ENCODE data around the gene SLF2. TPM values are rescaled to one million over a fixed set of nuclear protein-coding genes. Genes with fewer than 3 reads are reported as not detected.
A peak's percentile ranks its signal among the peaks of the same experiment; 100 is the strongest.

The SLF2 gene
- total and polyA plus RNA-seq, 2 of the 13 experiments (the other 11 are each of a cell fraction or from before 2014, with no cell fraction given), result 12.2 to 48.1 TPM

DNA sequence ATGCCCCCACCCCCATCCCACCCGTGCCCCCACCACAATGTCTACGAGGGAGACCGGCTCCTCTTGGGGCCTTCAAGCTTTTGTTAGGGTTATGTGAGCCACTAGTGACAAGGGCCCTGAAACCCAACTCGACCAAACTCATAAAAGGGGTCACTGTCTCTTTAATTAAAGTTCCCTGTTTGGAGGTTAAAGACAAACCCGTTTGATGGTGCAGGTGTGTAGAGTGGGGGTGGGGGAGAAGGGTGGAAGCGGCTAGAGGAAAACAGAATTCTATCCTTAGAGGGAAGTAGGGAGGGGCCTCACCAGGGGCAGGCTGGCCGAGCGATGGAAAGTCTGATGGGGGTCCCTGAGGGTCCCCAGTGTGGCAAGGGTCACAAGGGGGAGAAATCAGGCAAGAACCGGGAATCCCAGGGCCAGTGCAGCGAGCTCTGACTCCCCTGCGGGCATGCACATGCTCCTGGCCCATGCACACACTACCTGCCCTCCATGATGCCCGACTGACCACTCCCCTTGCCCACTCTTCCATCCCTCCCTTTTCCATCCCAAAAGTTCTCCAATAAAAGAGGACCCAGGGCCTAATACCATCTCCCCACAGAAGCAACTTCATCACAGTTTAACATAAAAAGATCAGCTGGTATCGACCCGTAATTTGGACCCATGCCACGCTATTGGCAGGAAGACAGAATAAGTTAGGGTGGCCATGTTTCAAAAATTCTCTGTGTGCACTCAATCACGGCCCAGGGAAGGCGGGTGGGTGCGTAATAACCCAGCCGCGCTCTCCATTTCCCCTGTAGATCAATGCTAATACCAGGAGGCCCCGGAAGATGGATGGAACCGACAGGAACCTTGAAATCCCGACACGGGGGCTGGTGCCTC is 35.9 kb upstream of the SLF2 start (continued):
- no peak for TF ChIP-seq ZNF768 (CRISPR knock-in tag; IDR thresholded peaks at IDR 0.05)
- 0 out of 2 replicates have a peak, but pooled peaks have one; percentile 26 for TF ChIP-seq ZBTB7A (CRISPR knock-in tag; IDR thresholded peaks at IDR 0.05)
- 0 out of 2 replicates have a peak, but pooled peaks have one; percentile 32 for TF ChIP-seq HNRNPL (IDR thresholded peaks at IDR 0.05; ENCODE audit: low read depth, low read length)
- TF ChIP-seq KDM5B (CRISPR knock-in tag; IDR thresholded peaks at IDR 0.05; ENCODE audit: borderline replicate concordance), result 0 out of 2 replicates have a peak, but pooled peaks have one; percentile 26
- TF ChIP-seq MIER3 (CRISPR knock-in tag; IDR thresholded peaks at IDR 0.05; ENCODE audit: borderline replicate concordance), result no peak
- TF ChIP-seq, protein P1, sequence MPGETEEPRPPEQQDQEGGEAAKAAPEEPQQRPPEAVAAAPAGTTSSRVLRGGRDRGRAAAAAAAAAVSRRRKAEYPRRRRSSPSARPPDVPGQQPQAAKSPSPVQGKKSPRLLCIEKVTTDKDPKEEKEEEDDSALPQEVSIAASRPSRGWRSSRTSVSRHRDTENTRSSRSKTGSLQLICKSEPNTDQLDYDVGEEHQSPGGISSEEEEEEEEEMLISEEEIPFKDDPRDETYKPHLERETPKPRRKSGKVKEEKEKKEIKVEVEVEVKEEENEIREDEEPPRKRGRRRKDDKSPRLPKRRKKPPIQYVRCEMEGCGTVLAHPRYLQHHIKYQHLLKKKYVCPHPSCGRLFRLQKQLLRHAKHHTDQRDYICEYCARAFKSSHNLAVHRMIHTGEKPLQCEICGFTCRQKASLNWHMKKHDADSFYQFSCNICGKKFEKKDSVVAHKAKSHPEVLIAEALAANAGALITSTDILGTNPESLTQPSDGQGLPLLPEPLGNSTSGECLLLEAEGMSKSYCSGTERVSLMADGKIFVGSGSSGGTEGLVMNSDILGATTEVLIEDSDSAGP (CRISPR knock-in tag; IDR thresholded peaks at IDR 0.05; ENCODE audit: borderline replicate concordance), result peak; percentile 95
- peak; percentile 54 for TF ChIP-seq ZBTB7B (CRISPR knock-in tag; IDR thresholded peaks at IDR 0.05)
- 0 out of 2 replicates have a peak, but pooled peaks have one; percentile 24 for TF ChIP-seq SALL1 (CRISPR knock-in tag; IDR thresholded peaks at IDR 0.05)
- TF ChIP-seq, protein P2, sequence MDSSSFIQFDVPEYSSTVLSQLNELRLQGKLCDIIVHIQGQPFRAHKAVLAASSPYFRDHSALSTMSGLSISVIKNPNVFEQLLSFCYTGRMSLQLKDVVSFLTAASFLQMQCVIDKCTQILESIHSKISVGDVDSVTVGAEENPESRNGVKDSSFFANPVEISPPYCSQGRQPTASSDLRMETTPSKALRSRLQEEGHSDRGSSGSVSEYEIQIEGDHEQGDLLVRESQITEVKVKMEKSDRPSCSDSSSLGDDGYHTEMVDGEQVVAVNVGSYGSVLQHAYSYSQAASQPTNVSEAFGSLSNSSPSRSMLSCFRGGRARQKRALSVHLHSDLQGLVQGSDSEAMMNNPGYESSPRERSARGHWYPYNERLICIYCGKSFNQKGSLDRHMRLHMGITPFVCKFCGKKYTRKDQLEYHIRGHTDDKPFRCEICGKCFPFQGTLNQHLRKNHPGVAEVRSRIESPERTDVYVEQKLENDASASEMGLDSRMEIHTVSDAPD (CRISPR knock-in tag; IDR thresholded peaks at IDR 0.05), result 0 out of 2 replicates have a peak, but pooled peaks have one; percentile 18
- TF ChIP-seq, protein P3, sequence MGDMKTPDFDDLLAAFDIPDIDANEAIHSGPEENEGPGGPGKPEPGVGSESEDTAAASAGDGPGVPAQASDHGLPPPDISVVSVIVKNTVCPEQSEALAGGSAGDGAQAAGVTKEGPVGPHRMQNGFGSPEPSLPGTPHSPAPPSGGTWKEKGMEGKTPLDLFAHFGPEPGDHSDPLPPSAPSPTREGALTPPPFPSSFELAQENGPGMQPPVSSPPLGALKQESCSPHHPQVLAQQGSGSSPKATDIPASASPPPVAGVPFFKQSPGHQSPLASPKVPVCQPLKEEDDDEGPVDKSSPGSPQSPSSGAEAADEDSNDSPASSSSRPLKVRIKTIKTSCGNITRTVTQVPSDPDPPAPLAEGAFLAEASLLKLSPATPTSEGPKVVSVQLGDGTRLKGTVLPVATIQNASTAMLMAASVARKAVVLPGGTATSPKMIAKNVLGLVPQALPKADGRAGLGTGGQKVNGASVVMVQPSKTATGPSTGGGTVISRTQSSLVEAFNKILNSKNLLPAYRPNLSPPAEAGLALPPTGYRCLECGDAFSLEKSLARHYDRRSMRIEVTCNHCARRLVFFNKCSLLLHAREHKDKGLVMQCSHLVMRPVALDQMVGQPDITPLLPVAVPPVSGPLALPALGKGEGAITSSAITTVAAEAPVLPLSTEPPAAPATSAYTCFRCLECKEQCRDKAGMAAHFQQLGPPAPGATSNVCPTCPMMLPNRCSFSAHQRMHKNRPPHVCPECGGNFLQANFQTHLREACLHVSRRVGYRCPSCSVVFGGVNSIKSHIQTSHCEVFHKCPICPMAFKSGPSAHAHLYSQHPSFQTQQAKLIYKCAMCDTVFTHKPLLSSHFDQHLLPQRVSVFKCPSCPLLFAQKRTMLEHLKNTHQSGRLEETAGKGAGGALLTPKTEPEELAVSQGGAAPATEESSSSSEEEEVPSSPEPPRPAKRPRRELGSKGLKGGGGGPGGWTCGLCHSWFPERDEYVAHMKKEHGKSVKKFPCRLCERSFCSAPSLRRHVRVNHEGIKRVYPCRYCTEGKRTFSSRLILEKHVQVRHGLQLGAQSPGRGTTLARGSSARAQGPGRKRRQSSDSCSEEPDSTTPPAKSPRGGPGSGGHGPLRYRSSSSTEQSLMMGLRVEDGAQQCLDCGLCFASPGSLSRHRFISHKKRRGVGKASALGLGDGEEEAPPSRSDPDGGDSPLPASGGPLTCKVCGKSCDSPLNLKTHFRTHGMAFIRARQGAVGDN (CRISPR knock-in tag; IDR thresholded peaks at IDR 0.05), result peak; percentile 64
- no peak for TF ChIP-seq ZBTB1 (CRISPR knock-in tag; IDR thresholded peaks at IDR 0.05; ENCODE audit: borderline replicate concordance)
- no peak for TF ChIP-seq SAP130 (CRISPR knock-in tag; IDR thresholded peaks at IDR 0.05; ENCODE audit: low read depth)
- no peak for TF ChIP-seq PCBP2 (optimal IDR thresholded peaks at IDR 0.05; ENCODE audit: low read depth, low read length, poor library complexity, severe bottlenecking)
- TF ChIP-seq ZNF772 (CRISPR knock-in tag; IDR thresholded peaks at IDR 0.05), result 0 out of 2 replicates have a peak, but pooled peaks have one; percentile 46
- TF ChIP-seq ZNF549 (CRISPR knock-in tag; IDR thresholded peaks at IDR 0.05), result no peak
- TF ChIP-seq ZNF891 (CRISPR knock-in tag; IDR thresholded peaks at IDR 0.05), result peak; percentile 11; the same call in 1 of the 2 replicates
- TF ChIP-seq NFRKB (IDR thresholded peaks at IDR 0.05), result no peak
- TF ChIP-seq, protein P4, sequence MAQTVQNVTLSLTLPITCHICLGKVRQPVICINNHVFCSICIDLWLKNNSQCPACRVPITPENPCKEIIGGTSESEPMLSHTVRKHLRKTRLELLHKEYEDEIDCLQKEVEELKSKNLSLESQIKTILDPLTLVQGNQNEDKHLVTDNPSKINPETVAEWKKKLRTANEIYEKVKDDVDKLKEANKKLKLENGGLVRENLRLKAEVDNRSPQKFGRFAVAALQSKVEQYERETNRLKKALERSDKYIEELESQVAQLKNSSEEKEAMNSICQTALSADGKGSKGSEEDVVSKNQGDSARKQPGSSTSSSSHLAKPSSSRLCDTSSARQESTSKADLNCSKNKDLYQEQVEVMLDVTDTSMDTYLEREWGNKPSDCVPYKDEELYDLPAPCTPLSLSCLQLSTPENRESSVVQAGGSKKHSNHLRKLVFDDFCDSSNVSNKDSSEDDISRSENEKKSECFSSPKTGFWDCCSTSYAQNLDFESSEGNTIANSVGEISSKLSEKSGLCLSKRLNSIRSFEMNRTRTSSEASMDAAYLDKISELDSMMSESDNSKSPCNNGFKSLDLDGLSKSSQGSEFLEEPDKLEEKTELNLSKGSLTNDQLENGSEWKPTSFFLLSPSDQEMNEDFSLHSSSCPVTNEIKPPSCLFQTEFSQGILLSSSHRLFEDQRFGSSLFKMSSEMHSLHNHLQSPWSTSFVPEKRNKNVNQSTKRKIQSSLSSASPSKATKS (CRISPR knock-in tag; IDR thresholded peaks at IDR 0.05), result no peak

Measured in HepG2 (cell line).